K562 (cell line): Measurements from ENCODE around the gene TRAF3. TPM values are rescaled to one million over a fixed set of nuclear protein-coding genes. Genes with fewer than 3 reads are reported as not detected.

Experiments used
- ATAC-seq: fragments of 200-7000 bp; cut with Tn5 transposase; 3 replicates; pipeline ENCODE4 v1.9.1; 2020; ENCODE audit warnings: moderate library complexity
- BruUV-seq: library from RNA; stranded (reverse); fragments of 400-500 nt; replicated peaks from 2 replicates; lab custom pipeline; 2021; lab: Mats Ljungman, UMichigan
- CTCF ChIA-PET: fragments of 300-600 bp; formaldehyde crosslinking; extraction: SDS; loops from one replicate; lab custom pipeline; 2021; ENCODE audit warnings: low intra/inter-chr PET ratio; lab: Yijun Ruan, JAX
- POLR2A ChIA-PET: fragments of 300-600, 350-650 bp; sonication (Branson Sonifier 250); formaldehyde crosslinking; extraction: SDS; loops from one replicate; lab custom pipeline; 2021; ENCODE audit warnings: antibody characterized with exemption, inconsistent platforms; lab: Yijun Ruan, JAX
- DNase-seq, 4 experiments: peaks; one replicate each; pipeline versions ENCODE4 v3.0.0 to v3.0.0-alpha.2; 2011 to 2018; ENCODE audit warnings: low spot score in 3 of 4, mixed read lengths in 3 of 4; ENCODE audit errors: extremely low read depth in 1 of 4
- FAIRE-seq: peaks from 2 replicates; lab custom pipeline; 2011; peaks lifted over from hg19 to GRCh38; lab: Jason Lieb, UNC
- H2AFZ ChIP-seq: 2 replicates; pipeline ENCODE4 v1.6.0; 2011; ENCODE audit warnings: low read depth, low read length, control low read depth, inconsistent platforms
- H3K27ac ChIP-seq: fragments of 200-600 bp; 3 replicates; pipeline ENCODE4 v1.8.0; 2011; ENCODE audit warnings: low read depth, mild to moderate bottlenecking, control low read depth, inconsistent platforms, low read length, moderate library complexity, mixed read lengths; ENCODE audit errors: extremely low read depth
- H3K27me3 ChIP-seq, 2 experiments: fragments of 300-600 bp in 1 of 2; 2 replicates in 1 of 2; 3 replicates in 1 of 2; pipeline versions ENCODE4 v1.6.0 to v1.8.0; 2011; ENCODE audit warnings: inconsistent platforms in 2 of 2, low read length in 2 of 2, mild to moderate bottlenecking in 1 of 2, mixed read lengths in 1 of 2, moderate library complexity in 1 of 2; ENCODE audit not compliant: control insufficient read depth in 2 of 2, insufficient read depth in 2 of 2
- H3K36me3 ChIP-seq: fragments of 300-600 bp; 3 replicates; pipeline ENCODE4 v1.8.0; 2011; ENCODE audit warnings: mild to moderate bottlenecking, low read length, inconsistent platforms; ENCODE audit not compliant: control insufficient read depth, insufficient read depth
- H3K4me1 ChIP-seq, 2 experiments: fragments of 200-600 bp in 1 of 2; replicated peaks in 1 of 2; 2 replicates in 1 of 2; 3 replicates in 1 of 2; pipeline versions ENCODE4 v1.5.1 to v1.8.0; 2011; ENCODE audit warnings: inconsistent platforms in 2 of 2, low read length in 2 of 2, mild to moderate bottlenecking in 1 of 2, mixed read lengths in 1 of 2, moderate library complexity in 1 of 2; ENCODE audit not compliant: control insufficient read depth in 2 of 2, insufficient read depth in 2 of 2
- H3K4me2 ChIP-seq: 2 replicates; pipeline ENCODE4 v1.6.1; 2011; ENCODE audit warnings: low read length, control low read depth, inconsistent platforms, mixed read lengths; ENCODE audit not compliant: insufficient read depth
- H3K4me3 ChIP-seq: fragments of 200-600 bp; sonication (generic), shearing (Covaris generic); 2 replicates; pipeline ENCODE4 v1.5.1; 2016; ENCODE audit warnings: control low read depth, inconsistent platforms
- H3K79me2 ChIP-seq: fragments of 200-600 bp; 3 replicates; pipeline ENCODE4 v1.8.0; 2011; ENCODE audit warnings: low read length, inconsistent platforms; ENCODE audit not compliant: control insufficient read depth, insufficient read depth
- H3K9ac ChIP-seq, 2 experiments: 2 replicates each; pipeline versions ENCODE4 v1.6.0 to v1.6.1; 2011; ENCODE audit warnings: low read depth in 2 of 2, low read length in 2 of 2, control low read depth in 1 of 2, inconsistent platforms in 1 of 2, mild to moderate bottlenecking in 1 of 2, mixed read lengths in 1 of 2; ENCODE audit not compliant: insufficient read depth in 1 of 2
- H3K9me1 ChIP-seq: one replicate; pipeline ENCODE4 v1.6.0; 2011; ENCODE audit warnings: inconsistent platforms, mild to moderate bottlenecking, low read length, moderate library complexity; ENCODE audit not compliant: control insufficient read depth, insufficient read depth
- H3K9me3 ChIP-seq: replicated peaks from 2 replicates; pipeline ENCODE4 v1.5.1; 2011; ENCODE audit warnings: low read depth, low read length, inconsistent platforms; ENCODE audit not compliant: control insufficient read depth, insufficient read depth
- H4K20me1 ChIP-seq: replicated peaks from 2 replicates; pipeline ENCODE4 v1.6.1; 2011; ENCODE audit warnings: low read length, inconsistent platforms, mixed read lengths; ENCODE audit not compliant: control insufficient read depth, insufficient read depth
- HNRNPLL ChIP-seq: fragments of 200-400 bp; formaldehyde crosslinking; IDR thresholded peaks from 2 replicates; pipeline ENCODE4 v1.6.1; 2017; ENCODE audit warnings: low read length, low read depth, mild to moderate bottlenecking; ENCODE audit not compliant: poor library complexity, severe bottlenecking
- WGBS: fragments of 100-300 bp; shearing (Covaris generic); methylation state at CpG from one replicate; pipeline ENCODE4 v1.1.6; 2016; ENCODE audit warnings: low coverage, mixed read lengths; ENCODE audit not compliant: insufficient coverage; ENCODE audit errors: missing lambda C conversion rate; 5-methylcytosine and 5-hydroxymethylcytosine counted together
- in situ Hi-C: fragments of 300-500 bp; cut with MboI; formaldehyde crosslinking; loops from 4 replicates; pipeline ENCODE4 v1.15.0; 2018; ENCODE audit warnings: inconsistent platforms, mixed read lengths
- intact Hi-C: fragments of 100-400 bp; cut with micrococcal nuclease; formaldehyde crosslinking; loops from 2 replicates; pipeline ENCODE4 v1.14.2; 2022
- polyA plus RNA-seq, 8 experiments: library from polyadenylated mRNA; depleted of rRNA in 4 of 8; stranded (reverse) in 5 of 8; unstranded in 3 of 8; fragments of >200 nt; fragmentation: Nextera tagmentation in 2 of 8; fragmentation: Illumina TruSeq in 1 of 8; extraction: Ambion mirVana in 2 of 8; extraction: Trizol in 1 of 8; gene quantifications; 2 replicates each; pipeline versions ENCODE4 v1.2.1 to v1.2.3, GENCODE V29; 2011 to 2014; ENCODE audit warnings: inconsistent platforms in 1 of 8, missing spikeins in 1 of 8
- total RNA-seq, 7 experiments: library from RNA; depleted of rRNA in 6 of 7; stranded (reverse); fragments of >200 nt in 6 of 7; fragmentation: Illumina TruSeq in 2 of 7; extraction: Trizol in 2 of 7; gene quantifications; 2 replicates each; pipeline versions ENCODE4 v1.2.1 to v1.2.3, GENCODE V29; 2011 to 2021; ENCODE audit warnings: low replicate concordance in 1 of 7
- TF ChIP-seq, protein P1 (sequence below): fragments of 450-650 bp; IDR thresholded peaks from 2 replicates; pipeline ENCODE4 v1.6.1; 2016; ENCODE audit warnings: missing biosample characterization, missing genetic modification characterization

Gene TRAF3
- total and polyA plus RNA-seq, 9 of the 15 experiments (the other 6 are each of a cell fraction or from before 2014, with no cell fraction given): 0.52 to 21.3 (median 9.9) TPM

DNA sequence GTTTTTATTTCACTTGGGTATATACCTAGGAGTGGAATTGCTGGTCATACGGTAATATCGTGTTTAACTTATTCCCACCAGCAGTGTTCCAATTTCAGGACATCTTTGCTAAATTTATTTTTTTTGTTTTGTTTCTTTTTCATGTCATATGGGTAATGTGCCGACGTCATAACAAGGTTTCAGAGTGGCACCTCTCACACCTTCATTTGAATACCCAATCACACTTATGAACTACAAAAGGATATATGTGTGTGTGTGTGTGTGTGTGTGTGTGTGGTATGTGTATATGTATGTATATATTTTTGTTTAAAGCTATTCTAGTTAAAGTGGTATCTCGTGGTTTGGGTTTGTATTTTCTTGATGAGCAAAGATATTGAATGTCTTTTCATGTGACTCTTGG, 12.1 kb downstream of the TRAF3 start (continued):
- TF ChIP-seq HNRNPLL: no peak

DNA sequence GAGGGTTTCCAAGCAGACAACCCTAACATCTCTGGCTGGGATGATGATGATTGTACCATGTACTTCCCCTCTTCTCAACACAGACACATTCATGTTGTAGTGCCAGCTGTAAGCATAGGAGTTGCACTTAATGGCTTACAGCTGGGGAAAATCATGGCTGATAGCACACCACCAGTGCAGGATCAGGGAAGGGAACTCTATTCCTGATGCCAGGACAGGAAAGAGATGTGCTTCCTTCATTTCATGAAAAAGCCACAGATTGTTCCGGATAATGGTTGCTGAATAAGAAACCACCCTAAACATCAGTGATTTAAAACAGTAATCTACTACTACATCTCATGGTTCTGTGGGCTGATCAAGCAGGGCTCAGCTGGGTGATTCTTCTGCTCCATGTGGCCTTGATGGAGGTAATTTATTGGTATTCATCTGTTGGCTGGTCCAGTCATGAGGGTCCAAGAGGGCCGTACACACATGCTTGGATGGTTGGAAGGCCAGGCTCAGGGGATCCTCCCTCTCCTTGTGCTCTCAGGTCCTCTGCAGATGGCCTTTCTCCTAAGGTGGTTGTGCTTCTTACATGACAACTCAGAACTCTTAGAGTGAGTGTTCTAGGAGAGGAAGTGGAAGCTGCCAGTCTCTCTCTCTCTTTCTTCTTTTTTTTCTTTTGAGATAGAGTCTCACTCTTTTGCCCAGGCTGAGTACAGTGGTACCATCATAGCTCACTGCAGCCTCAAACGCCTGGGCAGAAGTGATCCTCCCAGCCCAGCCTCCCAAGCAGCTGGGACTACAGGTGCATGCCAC, 16.5 kb downstream of the TRAF3 start:
- H4K20me1 ChIP-seq: no peaks in the 10 kb centered on the region; the same call in 1 of the 2 replicates
- no peaks in the 10 kb centered on the region for H3K9me3 ChIP-seq
- POLR2A ChIA-PET: no interaction called here
- peak overlapping the region in 1 of 2 experiments; percentile 35; a peak in 1 of 4 replicates for H3K9ac ChIP-seq
- DNase-seq (no peak), FAIRE-seq (no peak), ATAC-seq (no peak)
- BruUV-seq: no TSS peak
- CTCF ChIA-PET: no interaction called here
- in situ Hi-C loops: no loop called here
- H3K79me2 ChIP-seq: peaks cover 40% of the 10 kb centered on the region
- TF ChIP-seq, protein P1, sequence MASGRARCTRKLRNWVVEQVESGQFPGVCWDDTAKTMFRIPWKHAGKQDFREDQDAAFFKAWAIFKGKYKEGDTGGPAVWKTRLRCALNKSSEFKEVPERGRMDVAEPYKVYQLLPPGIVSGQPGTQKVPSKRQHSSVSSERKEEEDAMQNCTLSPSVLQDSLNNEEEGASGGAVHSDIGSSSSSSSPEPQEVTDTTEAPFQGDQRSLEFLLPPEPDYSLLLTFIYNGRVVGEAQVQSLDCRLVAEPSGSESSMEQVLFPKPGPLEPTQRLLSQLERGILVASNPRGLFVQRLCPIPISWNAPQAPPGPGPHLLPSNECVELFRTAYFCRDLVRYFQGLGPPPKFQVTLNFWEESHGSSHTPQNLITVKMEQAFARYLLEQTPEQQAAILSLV (tag): no peak
- no peak overlapping the region for H3K4me3 ChIP-seq
- H3K4me2 ChIP-seq: no peak overlapping the region
- no peak overlapping the region for H2AFZ ChIP-seq
- peaks cover 2 to 6% of the 10 kb centered on the region in 2 experiments; a peak in 3 of 5 replicates for H3K4me1 ChIP-seq
- H3K36me3 ChIP-seq: no peaks in the 10 kb centered on the region
- 69% methylated on average over 2 of the region's 3 CpGs for WGBS
- H3K9me1 ChIP-seq: no peaks in the 10 kb centered on the region
- no peak overlapping the region for H3K27ac ChIP-seq
- intact Hi-C loops: no loop called here
- H3K27me3 ChIP-seq: no peaks in the 10 kb centered on the region
